Stimulated activated CD4-positive, alpha-beta T cell treated with anti-CD3 and anti-CD28 coated beads, Interleukin-12 subunit alpha, Interleukin-12 subunit beta, amount 100 ng/mL, for 48 hours (primary cell): ENCODE measurements around the gene APPL2.

Source experiments
- DNase-seq, 3 donors: peaks; one replicate each; pipeline ENCODE4 v3.0.0-alpha.2; 2020; ENCODE audit warnings: low read depth in 2 of 3, low spot score in 1 of 3

Gene APPL2

GRCh38 chr12:105235732-105236476 is at the start of gene APPL2:
Gene APPL2 (minus strand): TSS chr12:105236174. CDS start chr12:105236012, 162 bp downstream.
- peak; percentile 61 to 76 (median 65) for DNase-seq

- no peak for DNase-seq
Observed at GRCh38 chr12:105285378-105285777, 49.4 kb upstream of the APPL2 start.

- no peak for DNase-seq
Observed at GRCh38 chr12:105281694-105282049, 45.7 kb upstream of the APPL2 start.

- DNase-seq = no peak
Observed at GRCh38 chr12:105280966-105281693, 45.2 kb upstream of the APPL2 start.

GRCh38 chr12:105279460-105280056 is 43.6 kb upstream of the APPL2 start:
- DNase-seq = peak; percentile 1 to 48 (median 22)

GRCh38 chr12:105278043-105278697 is 42.2 kb upstream of the APPL2 start:
- no peak for DNase-seq

GRCh38 chr12:105275997-105276733 is 40.2 kb upstream of the APPL2 start:
- no peak for DNase-seq

- no peak for DNase-seq
Observed at GRCh38 chr12:105274571-105274970, 38.6 kb upstream of the APPL2 start.

- no peak for DNase-seq
Observed at GRCh38 chr12:105273601-105274000, 37.6 kb upstream of the APPL2 start.

- no peak for DNase-seq
Observed at GRCh38 chr12:105272814-105273416, 36.9 kb upstream of the APPL2 start.

GRCh38 chr12:105272152-105272551 is 36.2 kb upstream of the APPL2 start:
- DNase-seq = no peak

GRCh38 chr12:105271364-105271763 is 35.4 kb upstream of the APPL2 start:
- DNase-seq = no peak

GRCh38 chr12:105270671-105271255 is 34.8 kb upstream of the APPL2 start:
- no peak for DNase-seq

GRCh38 chr12:105267711-105268110 is 31.7 kb upstream of the APPL2 start:
- no peak for DNase-seq

- no peak for DNase-seq
Observed at GRCh38 chr12:105264771-105265170, 28.8 kb upstream of the APPL2 start.

- no peak for DNase-seq
Observed at GRCh38 chr12:105262461-105263184, 26.6 kb upstream of the APPL2 start.

GRCh38 chr12:105261010-105261409 is 25.0 kb upstream of the APPL2 start:
- no peak for DNase-seq

GRCh38 chr12:105259226-105259625 is 23.3 kb upstream of the APPL2 start:
- no peak for DNase-seq

GRCh38 chr12:105257321-105257728 is 21.4 kb upstream of the APPL2 start:
- DNase-seq = no peak

- no peak for DNase-seq
Observed at GRCh38 chr12:105256921-105257320, 20.9 kb upstream of the APPL2 start.
